Stimulated activated CD8-positive, alpha-beta memory T cell treated with anti-CD3 and anti-CD28 coated beads, Interleukin-4, amount 100 ng/mL, for 1 hour (primary cell): Measurements from ENCODE around the gene HUNK.
"Not testable (repeated sequence)": the region's sequence is repeated elsewhere in the genome, so short reads cannot be mapped to it uniquely, and the experiment has no call there.

Source experiments
- DNase-seq, 2 donors: peaks; one replicate each; pipeline ENCODE4 v3.0.0-alpha.2; 2020; ENCODE audit warnings: low read depth in 2 of 2, low spot score in 1 of 2

Gene HUNK

GRCh38 chr21:31872452-31873274, at the start of gene HUNK:
Gene HUNK, plus strand, starts transcription at chr21:31873020. Its CDS starts 655 bp downstream, at chr21:31873675.
- DNase-seq: no peak

- DNase-seq: no peak
These were observed 42.9 kb upstream of the HUNK start for GRCh38 chr21:31829736-31830472.

- DNase-seq: no peak
These were observed 42.1 kb upstream of the HUNK start for GRCh38 chr21:31830701-31831100.

GRCh38 chr21:31837041-31837440, 35.8 kb upstream of the HUNK start:
- no peak for DNase-seq

GRCh38 chr21:31837618-31838390, 35.0 kb upstream of the HUNK start:
- DNase-seq: no peak

- no peak for DNase-seq
These were observed 34.0 kb upstream of the HUNK start for GRCh38 chr21:31838586-31839355.

- no peak for DNase-seq
These were observed 28.6 kb upstream of the HUNK start for GRCh38 chr21:31844206-31844605.

- DNase-seq: no peak
These were observed 27.6 kb upstream of the HUNK start for GRCh38 chr21:31845151-31845729.

GRCh38 chr21:31846690-31847089, 26.1 kb upstream of the HUNK start:
- DNase-seq: no peak

GRCh38 chr21:31847761-31848160, 25.1 kb upstream of the HUNK start:
- DNase-seq: no peak

GRCh38 chr21:31848326-31848985, 24.4 kb upstream of the HUNK start:
- DNase-seq: no peak

GRCh38 chr21:31850886-31851285, 21.9 kb upstream of the HUNK start:
- DNase-seq: no peak

- DNase-seq: no peak
These were observed 17.6 kb upstream of the HUNK start for GRCh38 chr21:31855180-31855579.

GRCh38 chr21:31857096-31857495, 15.7 kb upstream of the HUNK start:
- no peak for DNase-seq

GRCh38 chr21:31857631-31858030, 15.2 kb upstream of the HUNK start:
- DNase-seq: not testable (repeated sequence)

GRCh38 chr21:31860851-31861250, 12.0 kb upstream of the HUNK start:
- DNase-seq: no peak

GRCh38 chr21:31862078-31862477, 10.7 kb upstream of the HUNK start:
- no peak for DNase-seq

- no peak for DNase-seq
These were observed 7.3 kb upstream of the HUNK start for GRCh38 chr21:31865429-31865970.

GRCh38 chr21:31866077-31866511, 6.7 kb upstream of the HUNK start:
- DNase-seq: peak; percentile 27 to 39

GRCh38 chr21:31869750-31870149, 3.1 kb upstream of the HUNK start:
- DNase-seq: no peak
